KMS-11 (cell line): ENCODE results near the gene KCNH5.

Experiments
- H2AFZ ChIP-seq: fragments of 200-600 bp; sonication (generic); 2 replicates; pipeline ENCODE4 v1.6.1; 2016; ENCODE audit warnings: antibody characterized with exemption, mixed run types, low read depth
- H3K27ac ChIP-seq: fragments of 200-600 bp; sonication (generic); 2 replicates; pipeline ENCODE4 v1.6.1; 2016; ENCODE audit warnings: mild to moderate bottlenecking, mixed run types
- H3K27me3 ChIP-seq: fragments of 200-600 bp; sonication (generic); 2 replicates; pipeline ENCODE4 v1.6.1; 2017; ENCODE audit warnings: mild to moderate bottlenecking, low read depth, mixed run types, moderate library complexity; ENCODE audit not compliant: insufficient read depth
- H3K36me3 ChIP-seq: fragments of 200-600 bp; sonication (generic); 2 replicates; pipeline ENCODE4 v1.6.1; 2017; ENCODE audit warnings: mild to moderate bottlenecking, mixed run types; ENCODE audit not compliant: insufficient read depth
- H3K4me1 ChIP-seq: fragments of 200-600 bp; sonication (generic); 2 replicates; pipeline ENCODE4 v1.6.1; 2016; ENCODE audit warnings: mild to moderate bottlenecking, low read depth, mixed run types; ENCODE audit not compliant: poor library complexity, severe bottlenecking
- H3K4me2 ChIP-seq: fragments of 200-600 bp; sonication (generic); 2 replicates; pipeline ENCODE4 v1.7.0; 2016; ENCODE audit warnings: mild to moderate bottlenecking, mixed run types
- H3K4me3 ChIP-seq: fragments of 200-600 bp; sonication (generic); IDR thresholded peaks from 2 replicates; pipeline ENCODE4 v1.6.1; 2017; ENCODE audit warnings: low read depth, low read length, mixed read lengths; ENCODE audit not compliant: insufficient read depth
- H3K79me2 ChIP-seq: fragments of 200-600 bp; sonication (generic); 2 replicates; pipeline ENCODE4 v1.6.1; 2016; ENCODE audit warnings: low read depth, mixed run types; ENCODE audit not compliant: insufficient read depth
- H3K9ac ChIP-seq: fragments of 200-600 bp; sonication (generic); 2 replicates; pipeline ENCODE4 v1.6.1; 2016; ENCODE audit warnings: mild to moderate bottlenecking, mixed run types
- H4K20me1 ChIP-seq: fragments of 200-600 bp; sonication (generic); 2 replicates; pipeline ENCODE4 v1.6.1; 2016; ENCODE audit warnings: mild to moderate bottlenecking, mixed run types; ENCODE audit not compliant: insufficient read depth
- CTCF ChIP-seq: fragments of 200-600 bp; sonication (generic); conservative IDR thresholded peaks from 2 replicates; pipeline ENCODE4 v1.6.1; 2017; ENCODE audit warnings: low read depth, mild to moderate bottlenecking, antibody characterized with exemption, low read length, moderate library complexity, mixed read lengths

Gene KCNH5

GRCh38 chr14:63026491-63026890 is 18.8 kb downstream of the KCNH5 start:
- H4K20me1 ChIP-seq: no peaks in the 10 kb centered on the region
- H3K4me3 ChIP-seq: no peak overlapping the region
- no peak overlapping the region for H3K9ac ChIP-seq
- no peaks in the 10 kb centered on the region for H3K4me1 ChIP-seq
- H3K27ac ChIP-seq: no peak overlapping the region
- no peak for TF ChIP-seq CTCF
- H2AFZ ChIP-seq: no peak overlapping the region
- no peak overlapping the region for H3K4me2 ChIP-seq
- no peaks in the 10 kb centered on the region for H3K27me3 ChIP-seq
- no peaks in the 10 kb centered on the region for H3K79me2 ChIP-seq
- no peaks in the 10 kb centered on the region for H3K36me3 ChIP-seq

- Histone ChIP-seq H3K79me2 (no peaks in the 10 kb centered on the region), H3K27ac (no peak overlapping the region), H3K4me2 (no peak overlapping the region), H3K9ac (no peak overlapping the region), H3K36me3 (no peaks in the 10 kb centered on the region), H3K4me3 (no peak overlapping the region), H3K4me1 (no peaks in the 10 kb centered on the region), H3K27me3 (no peaks in the 10 kb centered on the region), H4K20me1 (no peaks in the 10 kb centered on the region), H2AFZ (no peak overlapping the region)
- no peak for TF ChIP-seq CTCF
Measured at GRCh38 chr14:63014621-63015020, 30.6 kb downstream of the KCNH5 start.

- Histone ChIP-seq H3K79me2 (no peaks in the 10 kb centered on the region), H4K20me1 (no peaks in the 10 kb centered on the region), H3K9ac (no peak overlapping the region), H2AFZ (no peak overlapping the region), H3K27ac (no peak overlapping the region), H3K36me3 (no peaks in the 10 kb centered on the region), H3K4me2 (no peak overlapping the region), H3K4me3 (no peak overlapping the region), H3K4me1 (no peaks in the 10 kb centered on the region), H3K27me3 (no peaks in the 10 kb centered on the region)
- no peak for TF ChIP-seq CTCF
Measured at GRCh38 chr14:63012171-63012570, 33.1 kb downstream of the KCNH5 start.

GRCh38 chr14:63011623-63012022 is 33.6 kb downstream of the KCNH5 start:
- no peak overlapping the region for H3K4me2 ChIP-seq
- no peaks in the 10 kb centered on the region for H3K27me3 ChIP-seq
- H4K20me1 ChIP-seq: no peaks in the 10 kb centered on the region
- no peak overlapping the region for H3K4me3 ChIP-seq
- H3K36me3 ChIP-seq: no peaks in the 10 kb centered on the region
- H3K4me1 ChIP-seq: peaks cover 5% of the 10 kb centered on the region
- H3K27ac ChIP-seq: no peak overlapping the region
- H2AFZ ChIP-seq: no peak overlapping the region
- no peak overlapping the region for H3K9ac ChIP-seq
- no peaks in the 10 kb centered on the region for H3K79me2 ChIP-seq
- no peak for TF ChIP-seq CTCF

GRCh38 chr14:63009495-63009894 is 35.8 kb downstream of the KCNH5 start:
- H3K9ac ChIP-seq: no peak overlapping the region
- H3K27ac ChIP-seq: no peak overlapping the region
- H4K20me1 ChIP-seq: no peaks in the 10 kb centered on the region
- no peak overlapping the region for H3K4me3 ChIP-seq
- no peak overlapping the region for H2AFZ ChIP-seq
- peaks cover 14% of the 10 kb centered on the region for H3K4me1 ChIP-seq
- TF ChIP-seq CTCF: no peak
- no peaks in the 10 kb centered on the region for H3K27me3 ChIP-seq
- H3K79me2 ChIP-seq: no peaks in the 10 kb centered on the region
- H3K36me3 ChIP-seq: no peaks in the 10 kb centered on the region
- no peak overlapping the region for H3K4me2 ChIP-seq
